CD4-positive, alpha-beta T cell (primary cell): ENCODE data around the gene DRD3. TPM values are rescaled to one million over a fixed set of nuclear protein-coding genes. Genes with fewer than 3 reads are reported as not detected.

Experiments
- ATAC-seq: fragments of 200-7000 bp; cut with Tn5 transposase; one replicate; pipeline ENCODE4 v1.10.0; 2022; ENCODE audit warnings: mild to moderate bottlenecking; ENCODE audit not compliant: poor library complexity
- CTCF ChIA-PET: fragments of 350-600 bp; sonication (Branson Sonifier 250); formaldehyde crosslinking; loops from one replicate; lab custom pipeline; 2021; ENCODE audit warnings: antibody characterized with exemption, inconsistent platforms; lab: Charles Lee
- POLR2A ChIA-PET: fragments of 350-600 bp; sonication (Branson Sonifier 250); formaldehyde crosslinking; loops from one replicate; lab custom pipeline; 2021; ENCODE audit warnings: antibody characterized with exemption, inconsistent platforms; lab: Charles Lee
- DNase-seq, 14 experiments: peaks; one replicate each; pipeline ENCODE4 v3.0.0-alpha.2; 2013 to 2020; ENCODE audit warnings: mixed read lengths in 2 of 14
- H3K27ac ChIP-seq, 2 donors: one replicate each; pipeline versions ENCODE4 v1.5.1 to v1.7.0; 2013; ENCODE audit warnings: low read length in 2 of 2, low read depth in 1 of 2, mild to moderate bottlenecking in 1 of 2
- H3K27me3 ChIP-seq, 2 experiments: 1 replicate in 1 of 2; 2 replicates in 1 of 2; pipeline versions ENCODE4 v1.6.1 to v1.7.0; 2013; ENCODE audit warnings: low read length in 2 of 2, control low read depth in 1 of 2, mild to moderate bottlenecking in 1 of 2, moderate library complexity in 1 of 2; ENCODE audit not compliant: insufficient read depth in 2 of 2, control insufficient read depth in 1 of 2
- H3K36me3 ChIP-seq: one replicate; pipeline ENCODE4 v1.6.1; 2013; ENCODE audit warnings: low read length, control low read depth; ENCODE audit not compliant: insufficient read depth
- H3K4me1 ChIP-seq: one replicate; pipeline ENCODE4 v1.6.1; 2013; ENCODE audit warnings: low read length, control low read depth; ENCODE audit not compliant: insufficient read depth
- H3K4me3 ChIP-seq: one replicate; pipeline ENCODE4 v1.5.1; 2013; ENCODE audit warnings: mild to moderate bottlenecking, low read length, moderate library complexity
- H3K9me3 ChIP-seq, 2 experiments: 1 replicate in 1 of 2; 2 replicates in 1 of 2; pipeline versions ENCODE4 v1.6.1 to v1.7.0; 2013; ENCODE audit warnings: low read length in 2 of 2, mild to moderate bottlenecking in 2 of 2, control low read depth in 1 of 2, moderate library complexity in 1 of 2; ENCODE audit not compliant: control insufficient read depth in 1 of 2, insufficient read depth in 1 of 2
- H3K27ac Mint-ChIP-seq: one replicate; pipeline ENCODE4 v1.8.0; 2020; ENCODE audit warnings: mixed read lengths
- H3K27me3 Mint-ChIP-seq: one replicate; pipeline ENCODE4 v1.8.0; 2021; ENCODE audit warnings: mixed read lengths
- H3K36me3 Mint-ChIP-seq: one replicate; pipeline ENCODE4 v1.8.0; 2021; ENCODE audit warnings: low read depth, mixed read lengths
- H3K4me1 Mint-ChIP-seq: one replicate; pipeline ENCODE4 v1.8.0; 2021; ENCODE audit warnings: low read depth, mixed read lengths
- H3K4me3 Mint-ChIP-seq: one replicate; pipeline ENCODE4 v1.8.0; 2020; ENCODE audit warnings: mild to moderate bottlenecking, mixed read lengths
- H3K9me3 Mint-ChIP-seq: one replicate; pipeline ENCODE4 v1.8.0; 2020; ENCODE audit warnings: mixed read lengths
- CTCF ChIP-seq: fragments of 200-600 bp; IDR thresholded peaks from one replicate; pipeline ENCODE4 v1.8.0; 2022; ENCODE audit warnings: antibody characterized with exemption, mild to moderate bottlenecking
- intact Hi-C, 2 experiments: fragments of 100-400 bp; cut with DNase I in 1 of 2; cut with micrococcal nuclease in 1 of 2; formaldehyde crosslinking; loops; one replicate each; pipeline versions ENCODE4 v1.15.1 to v1.9.0; 2023 to 2025; cut with DNase I, micrococcal nuclease
- total RNA-seq, 174 experiments: library from RNA in 2 of 174; stranded (reverse) in 2 of 174; gene quantifications; one replicate each; pipeline ENCODE4 v1.2.3 and lab custom pipeline; 2021 to 2026

Gene DRD3
- total RNA-seq, 2 experiments from 2014 or later = not detected

DNA sequence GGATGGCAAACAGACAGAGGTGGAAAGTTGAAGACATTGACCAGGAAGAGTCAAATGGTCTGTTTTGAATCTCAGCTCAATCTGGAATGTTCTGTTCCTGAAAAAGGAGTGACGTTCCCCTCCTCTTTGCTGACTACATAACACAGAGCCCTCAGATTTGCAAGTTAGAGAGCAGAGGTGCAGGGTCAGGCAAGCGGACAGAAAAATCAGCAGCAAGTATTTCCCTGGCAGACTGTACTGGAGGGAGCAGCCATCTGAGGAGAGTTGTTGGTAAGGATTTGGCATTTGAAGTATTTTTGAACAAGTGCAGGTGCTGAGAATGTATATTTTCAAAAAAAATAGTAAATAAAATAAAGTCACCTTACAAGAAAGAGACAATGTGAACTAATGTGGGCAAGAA, 40.9 kb upstream of the DRD3 start:
- ChIA-PET CTCF (no interaction called here), POLR2A (no interaction called here)
- Mint-ChIP-seq H3K36me3 (peaks cover 15% of the 10 kb centered on the region), H3K27me3 (no peaks in the 10 kb centered on the region), H3K4me3 (no peak overlapping the region), H3K4me1 (peaks cover 50% of the 10 kb centered on the region), H3K27ac (peak overlapping the region; percentile 19), H3K9me3 (peaks cover 3% of the 10 kb centered on the region)
- H3K27me3 ChIP-seq = no peaks in the 10 kb centered on the region
- ATAC-seq (no peak), DNase-seq (no peak)
- H3K36me3 ChIP-seq = no peaks in the 10 kb centered on the region
- intact Hi-C loops = loop anchor here in 1 of 2 experiments (5.0 to 10.0 kb wide), 2 partner anchors 73 to 165 kb away; partner anchors contain the start of genes CCDC191, QTRT2 and TIGIT
- no peak overlapping the region for H3K27ac ChIP-seq
- H3K4me1 ChIP-seq = peaks cover 79% of the 10 kb centered on the region
- no peak overlapping the region for H3K4me3 ChIP-seq
- no peak for TF ChIP-seq CTCF
- H3K9me3 ChIP-seq = peaks cover 0 to 7% of the 10 kb centered on the region in 2 experiments

- ATAC-seq (no peak), DNase-seq (peak in 1 of 14 experiments; percentile 33)
- peak overlapping the region; percentile 30 for H3K27ac Mint-ChIP-seq
- H3K4me3 ChIP-seq = no peak overlapping the region
- peaks cover 85% of the 10 kb centered on the region for H3K4me1 ChIP-seq
- ChIA-PET CTCF (interaction anchor here (3.0 kb wide), 1 partner anchor 72 kb away, joined by 9 read pairs; no protein-coding TSS in a partner anchor), POLR2A (interaction anchor here (0.8 to 1.0 kb wide), 2 partner anchors 13 to 88 kb away, joined by 3 read pairs; no protein-coding TSS in a partner anchor)
- no peaks in the 10 kb centered on the region for H3K9me3 ChIP-seq
- H3K27me3 Mint-ChIP-seq = no peaks in the 10 kb centered on the region
- no peak overlapping the region for H3K27ac ChIP-seq
- H3K4me1 Mint-ChIP-seq = peaks cover 42% of the 10 kb centered on the region
- H3K27me3 ChIP-seq = no peaks in the 10 kb centered on the region
- no peaks in the 10 kb centered on the region for H3K36me3 ChIP-seq
- no peak for TF ChIP-seq CTCF
- intact Hi-C loops = loop anchor here in 1 of 2 experiments (5.0 to 10.0 kb wide), 2 partner anchors 74 to 164 kb away; partner anchors contain the start of genes CCDC191, QTRT2 and TIGIT
- H3K4me3 Mint-ChIP-seq = no peak overlapping the region
- H3K36me3 Mint-ChIP-seq = peaks cover 7% of the 10 kb centered on the region
- H3K9me3 Mint-ChIP-seq = no peaks in the 10 kb centered on the region
These were observed 39.8 kb upstream of the DRD3 start for GRCh38 chr3:114218578-114219185.

- Histone ChIP-seq H3K4me3 (no peak overlapping the region), H3K9me3 (no peaks in the 10 kb centered on the region), H3K36me3 (no peaks in the 10 kb centered on the region), H3K4me1 (peaks cover 88% of the 10 kb centered on the region), H3K27me3 (no peaks in the 10 kb centered on the region), H3K27ac (peak overlapping the region in 1 of 2 donors; percentile 17)
- no peaks in the 10 kb centered on the region for H3K9me3 Mint-ChIP-seq
- no peak for TF ChIP-seq CTCF
- ChIA-PET POLR2A (interaction anchor here (0.6 to 1.7 kb wide), 4 partner anchors 9 to 89 kb away, joined by 3 to 4 read pairs (median 3); no protein-coding TSS in a partner anchor), CTCF (interaction anchor here (3.0 kb wide), 1 partner anchor 73 kb away, joined by 9 read pairs; no protein-coding TSS in a partner anchor)
- H3K4me1 Mint-ChIP-seq = peaks cover 35% of the 10 kb centered on the region
- no peak for ATAC-seq
- DNase-seq = no peak
- H3K27me3 Mint-ChIP-seq = no peaks in the 10 kb centered on the region
- intact Hi-C loops = loop anchor here in 1 of 2 experiments (5.0 to 10.0 kb wide), 2 partner anchors 74 to 163 kb away; partner anchors contain the start of genes CCDC191, QTRT2 and TIGIT
- H3K4me3 Mint-ChIP-seq = no peak overlapping the region
- peaks cover under 1% of the 10 kb centered on the region for H3K36me3 Mint-ChIP-seq
- no peak overlapping the region for H3K27ac Mint-ChIP-seq
These were observed 39.2 kb upstream of the DRD3 start for GRCh38 chr3:114218006-114218405.
